Epidermal melanocyte (primary cell): ENCODE data around the gene SKOR1.

Experiments
- DNase-seq: peaks from one replicate; pipeline ENCODE4 v3.0.0; 2011; ENCODE audit warnings: low spot score; ENCODE audit not compliant: insufficient read length

Gene SKOR1

DNA sequence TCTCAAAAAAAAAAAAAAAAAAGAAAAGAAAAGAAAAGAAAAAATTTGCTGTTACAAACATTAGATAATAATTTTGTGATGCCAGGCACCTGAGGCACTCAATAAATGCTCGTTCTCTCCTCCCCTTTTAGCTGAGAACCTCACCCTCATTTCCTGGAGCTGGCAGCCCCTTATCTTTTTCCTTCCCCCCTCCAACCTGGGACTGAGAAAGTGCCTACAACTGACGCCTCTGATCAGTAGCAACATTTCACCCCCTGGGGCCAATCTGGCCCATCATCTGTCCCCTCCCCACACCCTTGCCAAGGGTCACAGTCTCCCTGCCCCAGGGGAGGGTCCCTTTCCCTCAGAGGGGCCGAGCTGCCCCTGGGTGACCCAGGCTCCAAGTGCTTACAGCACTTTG, 27.1 kb downstream of the SKOR1 start:
- DNase-seq: no peak

DNA sequence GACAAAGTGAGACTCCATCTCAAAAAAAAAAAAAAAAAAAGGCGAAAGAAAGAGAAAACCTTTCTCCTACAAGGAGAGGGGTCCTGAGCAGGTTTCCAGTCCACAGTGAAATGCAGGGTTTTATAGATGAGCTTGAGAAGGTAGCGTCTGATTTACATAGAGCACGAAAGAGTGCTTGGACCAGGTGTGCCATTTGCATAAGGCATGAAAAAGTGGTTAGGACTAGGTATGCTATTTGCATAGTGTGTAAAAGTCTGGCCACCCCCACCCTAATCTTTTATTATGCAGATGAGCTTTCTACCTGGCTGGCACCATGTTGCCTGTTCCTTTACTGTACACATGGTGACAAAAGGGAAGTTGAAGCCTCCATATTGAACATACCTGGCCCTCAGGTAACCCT, 28.1 kb downstream of the SKOR1 start:
- no peak for DNase-seq

DNA sequence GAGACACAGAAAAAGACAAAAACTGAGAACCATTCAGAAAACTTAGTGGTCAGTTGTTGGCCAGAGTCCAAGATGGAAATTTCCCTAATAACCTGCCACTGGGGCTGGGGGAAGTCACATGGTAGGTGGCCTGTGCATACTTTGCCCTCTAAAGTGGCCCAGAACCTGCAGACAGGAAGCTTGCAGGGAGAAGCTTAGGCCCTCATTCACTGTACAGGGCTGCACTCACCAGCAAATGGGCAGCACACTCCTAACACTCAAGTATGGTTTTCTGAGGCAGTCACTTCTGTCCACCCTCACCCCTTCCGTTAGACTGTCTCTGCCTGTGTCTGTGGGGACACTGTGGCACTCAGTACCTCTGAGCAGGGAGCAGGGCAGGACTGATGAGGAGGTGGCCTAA, 29.0 kb downstream of the SKOR1 start:
- DNase-seq: no peak

DNA sequence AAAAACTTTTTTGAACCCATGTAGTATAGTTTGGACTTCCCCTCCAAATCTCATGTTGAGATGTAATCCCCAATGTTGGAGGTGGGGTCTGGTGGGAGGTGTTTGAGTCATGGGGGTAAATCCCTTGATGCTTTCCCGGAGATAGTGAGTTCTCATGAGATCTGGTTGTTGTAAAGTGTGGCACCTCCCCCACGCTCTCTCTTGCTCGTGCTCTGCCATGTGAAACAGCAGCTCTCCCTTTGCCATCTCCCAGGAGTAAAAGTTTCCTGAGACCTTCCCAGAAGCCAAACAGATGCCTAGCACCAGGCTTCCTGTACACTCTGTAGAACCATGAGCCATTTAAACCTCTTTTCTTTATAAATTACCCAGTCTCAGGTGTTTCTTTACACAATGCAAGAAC, 30.5 kb downstream of the SKOR1 start:
- no peak for DNase-seq

DNA sequence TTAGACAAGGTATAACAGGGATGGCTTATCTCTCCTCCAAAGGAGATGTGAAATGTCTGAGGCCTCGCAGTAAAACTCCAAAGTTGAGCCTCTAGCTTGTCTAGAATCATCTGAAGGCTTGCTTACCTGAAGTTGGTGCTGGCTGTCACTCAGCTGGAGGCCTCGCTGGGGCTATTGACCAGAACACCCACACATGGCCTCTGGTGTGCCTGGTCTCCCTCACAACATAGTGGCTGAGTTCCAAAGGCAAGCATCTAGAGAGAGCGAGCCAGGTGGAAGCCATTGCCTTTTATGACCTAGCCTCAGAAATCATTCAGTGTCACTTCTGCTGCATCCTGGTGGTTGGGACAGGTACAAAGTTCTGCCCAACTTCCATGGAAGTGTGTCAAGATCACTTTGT, 31.9 kb downstream of the SKOR1 start:
- DNase-seq: no peak

DNA sequence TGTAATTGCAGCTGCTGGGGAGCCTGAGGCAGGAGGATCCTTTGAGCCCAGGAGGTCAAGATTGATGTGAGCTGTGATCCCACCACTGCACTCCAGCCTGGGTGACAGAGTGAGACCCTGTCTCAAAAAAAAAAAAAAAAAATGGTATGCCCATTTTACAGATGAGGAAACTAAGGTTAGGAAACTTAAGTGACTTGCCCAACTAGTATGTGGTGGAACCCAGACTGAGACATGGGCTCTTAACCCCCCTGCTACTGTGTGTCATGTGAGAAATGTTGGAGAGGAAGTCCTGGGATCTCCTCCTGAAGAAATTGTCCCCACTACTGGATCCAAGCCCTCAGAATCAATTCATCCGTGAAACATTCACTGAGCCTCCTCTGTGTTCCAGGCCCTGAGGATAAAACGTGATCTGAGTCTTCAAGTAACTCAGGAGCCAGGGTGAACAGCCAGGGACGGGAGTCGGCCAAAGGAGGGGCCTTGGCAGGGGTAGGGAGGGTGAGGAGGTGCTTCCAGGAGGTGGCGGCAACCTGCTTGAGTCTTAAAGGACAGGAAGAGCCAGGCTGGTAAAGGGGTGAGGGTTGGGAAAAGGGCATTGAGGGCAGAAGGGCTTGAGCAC, 34.1 kb downstream of the SKOR1 start:
- no peak for DNase-seq

DNA sequence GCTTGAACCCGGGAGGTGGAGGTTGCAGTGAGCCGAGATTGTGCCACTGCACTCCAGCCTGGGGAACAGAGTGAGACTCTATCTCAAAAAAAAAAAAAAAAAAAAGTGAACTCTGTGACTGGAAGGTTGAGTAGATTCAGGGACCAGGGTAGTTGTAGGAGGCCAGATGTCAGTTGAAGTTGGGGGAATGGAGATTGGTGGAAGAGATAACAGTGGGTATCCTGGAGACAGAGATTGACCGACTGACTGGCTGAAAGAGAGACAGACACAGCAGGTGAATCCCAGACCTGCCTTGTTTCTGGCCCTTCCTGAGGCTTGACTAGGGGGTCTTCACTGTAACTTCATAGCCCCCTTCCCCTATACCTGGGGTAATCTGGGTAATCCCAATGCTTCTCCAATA, 36.7 kb downstream of the SKOR1 start:
- DNase-seq: no peak

DNA sequence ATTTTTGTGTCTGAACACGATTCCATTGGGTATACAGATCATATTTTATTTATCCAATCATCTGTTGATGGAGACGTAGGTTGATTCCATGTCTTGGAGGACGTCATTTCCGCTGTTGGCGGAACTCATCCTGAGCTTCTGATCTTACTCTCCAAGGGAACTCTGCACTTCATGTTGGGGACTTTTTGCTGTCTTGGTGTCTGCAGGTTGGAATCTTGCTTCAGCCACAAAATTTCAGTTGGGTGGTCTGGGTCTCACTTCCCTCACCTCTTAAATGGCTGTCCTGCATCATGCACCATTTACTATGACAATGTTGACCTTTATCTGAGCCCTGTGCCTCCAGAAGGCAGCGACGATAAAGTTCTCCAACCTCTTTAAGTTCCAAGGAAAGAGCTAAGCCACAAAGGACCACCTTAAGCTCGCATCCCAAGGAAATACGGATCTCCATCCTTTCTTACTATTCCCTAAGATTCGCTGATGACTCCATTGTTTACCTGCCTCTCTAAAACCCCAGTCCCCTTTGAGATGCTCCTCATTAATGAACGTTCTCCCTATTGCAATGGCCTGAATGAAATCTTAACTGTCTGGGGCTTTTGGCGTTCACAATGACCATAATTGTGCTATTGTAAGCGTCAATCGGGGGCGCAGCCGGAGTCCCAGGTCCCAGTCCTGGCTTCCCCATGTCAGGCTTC, 37.6 kb downstream of the SKOR1 start:
- DNase-seq: no peak

DNA sequence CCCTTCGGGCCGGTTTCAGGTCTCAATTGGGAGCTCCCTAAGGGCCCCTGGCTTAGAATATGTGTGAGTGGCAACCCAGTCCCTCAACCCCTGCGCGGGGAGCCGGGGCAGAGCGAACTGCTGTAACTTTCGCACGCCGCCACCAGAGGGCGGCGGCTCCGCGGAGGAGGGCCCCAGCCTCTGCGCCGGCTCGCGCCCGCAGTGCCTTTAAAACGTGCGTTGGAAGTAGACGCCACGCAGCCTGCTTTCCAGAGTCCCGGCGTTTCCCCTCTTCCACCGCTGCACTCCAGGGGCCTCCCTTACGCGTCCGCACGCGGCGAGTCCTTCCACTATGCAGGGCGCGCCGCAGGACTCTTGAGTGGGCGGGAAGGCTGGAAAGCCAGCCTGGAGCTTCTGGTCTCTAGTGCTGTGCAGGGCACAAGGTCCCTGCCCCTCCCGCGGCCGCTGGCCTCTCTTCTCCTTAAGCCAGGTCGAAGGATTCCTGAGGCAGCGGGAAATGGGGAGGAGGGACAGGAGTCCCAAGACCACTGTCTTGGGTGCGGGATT, 38.2 kb downstream of the SKOR1 start:
- no peak for DNase-seq

DNA sequence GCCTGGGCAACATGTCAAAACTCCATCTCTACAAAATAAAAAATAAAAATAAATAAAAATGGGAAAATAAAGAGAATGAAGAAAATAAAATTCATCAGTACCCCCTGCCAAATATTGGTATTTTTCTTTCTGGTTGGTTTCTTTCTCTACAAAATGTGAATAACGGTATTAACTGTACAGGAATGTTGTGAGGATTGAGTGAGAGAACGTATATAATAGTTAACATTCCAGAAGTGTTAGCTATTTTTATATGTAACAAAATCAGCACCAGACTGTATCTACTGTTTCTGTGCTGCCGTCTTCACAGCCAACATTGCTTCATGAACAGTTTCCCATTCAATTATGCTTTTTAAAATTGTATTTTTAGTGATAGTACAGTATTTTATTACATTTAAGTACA, 40.0 kb downstream of the SKOR1 start:
- DNase-seq: no peak

DNA sequence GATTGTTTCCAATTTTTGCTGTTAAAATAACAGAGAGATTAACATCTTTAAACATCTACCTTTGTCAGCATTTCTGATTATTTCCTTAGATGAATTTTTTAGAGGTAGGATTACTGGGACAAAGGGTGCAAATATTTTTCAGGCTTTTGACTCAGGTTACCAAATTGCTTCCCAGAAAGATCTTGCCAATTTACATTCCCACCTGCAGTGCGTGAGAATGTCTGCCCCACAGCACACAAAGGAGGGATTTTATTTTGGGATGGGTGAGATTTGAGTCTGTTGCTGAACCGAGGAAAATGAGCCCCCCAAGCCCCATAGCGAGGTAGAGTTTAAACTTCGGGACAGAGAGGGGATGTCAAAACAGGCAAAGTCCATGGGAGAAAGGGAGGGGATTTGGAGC, 40.5 kb downstream of the SKOR1 start:
- DNase-seq: no peak

DNA sequence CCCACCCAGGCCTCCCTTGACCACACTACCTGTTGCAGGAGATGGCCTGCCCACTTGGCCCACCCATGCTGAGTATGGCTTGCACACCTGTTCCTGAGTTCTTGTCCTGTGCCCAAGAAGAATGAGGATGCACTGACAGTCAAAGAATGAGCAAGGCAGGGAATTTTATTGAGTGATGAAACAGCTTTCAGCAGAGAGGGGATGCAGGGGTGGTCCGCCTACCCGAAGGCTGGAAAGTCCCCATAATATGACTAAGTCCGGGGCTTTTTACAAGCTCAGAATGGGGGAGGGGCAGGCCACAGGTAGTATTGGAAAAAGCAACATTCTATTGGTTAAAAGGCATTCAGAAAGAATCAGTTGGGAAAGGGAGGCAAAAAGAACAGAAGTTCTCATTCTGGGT, 44.4 kb downstream of the SKOR1 start:
- no peak for DNase-seq

DNA sequence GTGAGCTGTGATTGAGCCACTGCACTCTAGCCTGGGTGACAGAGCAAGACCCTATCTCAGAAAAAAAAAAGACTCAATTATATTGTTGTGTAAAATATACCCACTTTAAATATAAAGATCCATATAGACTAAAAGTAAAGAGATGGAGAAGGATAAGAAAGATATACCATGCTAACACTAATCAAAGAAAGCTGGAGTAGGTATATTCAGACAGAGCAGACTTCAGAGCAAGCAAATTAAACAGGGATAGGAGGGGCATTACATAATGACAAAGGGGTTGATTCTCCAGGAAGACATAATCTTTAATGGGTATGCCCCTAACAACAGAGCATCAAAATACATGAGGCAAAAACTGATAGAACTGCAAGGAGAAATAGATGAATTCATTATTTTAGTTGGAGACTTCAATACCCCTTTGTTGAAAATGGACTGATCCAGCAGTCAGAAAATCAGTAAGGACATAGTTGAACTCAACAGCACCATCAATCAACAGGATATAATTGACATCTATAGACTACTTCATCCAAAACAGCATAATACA, 45.6 kb downstream of the SKOR1 start:
- DNase-seq: no peak

DNA sequence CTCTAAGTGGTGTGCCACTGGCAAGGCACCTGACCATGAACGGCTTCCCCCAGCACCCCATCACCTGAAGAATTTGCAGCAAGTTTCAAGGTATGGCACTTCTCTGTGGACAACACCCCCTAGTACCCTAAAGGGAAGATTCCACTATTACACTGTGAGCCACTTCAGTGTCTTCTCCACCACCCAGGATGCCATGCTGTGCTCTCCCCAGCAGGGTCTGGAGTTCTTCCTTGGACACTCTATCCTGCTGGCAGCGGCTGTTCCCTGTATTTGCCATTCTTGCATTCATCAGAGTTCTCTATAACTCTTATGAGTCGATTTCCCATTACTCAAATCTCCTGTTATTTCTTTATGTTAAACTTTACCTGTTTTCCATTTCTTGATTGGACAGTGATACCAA, 48.5 kb downstream of the SKOR1 start:
- DNase-seq: no peak

DNA sequence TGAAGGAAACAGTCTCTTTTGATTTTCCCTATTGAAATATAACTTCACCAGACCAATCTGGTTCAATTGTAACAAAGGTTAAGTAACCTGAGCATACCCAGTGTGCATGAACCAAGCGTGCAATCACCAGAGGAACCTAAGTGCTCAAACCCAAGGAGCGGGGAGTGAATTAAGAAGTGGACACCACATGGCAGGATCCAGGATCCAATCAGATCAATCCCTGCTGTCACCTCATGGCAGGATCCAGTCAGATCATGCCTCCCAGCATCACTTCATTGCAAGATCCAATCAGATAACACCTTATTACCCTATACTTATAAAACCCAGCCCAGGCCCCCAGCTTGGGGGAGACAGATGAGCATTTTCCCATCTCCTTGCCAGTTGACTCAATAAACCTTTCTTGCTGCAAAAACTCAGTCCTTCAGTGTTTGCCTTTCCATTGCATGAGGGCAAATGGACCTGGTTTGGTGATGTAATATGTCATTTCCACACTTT, 53.5 kb downstream of the SKOR1 start:
- DNase-seq: no peak

DNA sequence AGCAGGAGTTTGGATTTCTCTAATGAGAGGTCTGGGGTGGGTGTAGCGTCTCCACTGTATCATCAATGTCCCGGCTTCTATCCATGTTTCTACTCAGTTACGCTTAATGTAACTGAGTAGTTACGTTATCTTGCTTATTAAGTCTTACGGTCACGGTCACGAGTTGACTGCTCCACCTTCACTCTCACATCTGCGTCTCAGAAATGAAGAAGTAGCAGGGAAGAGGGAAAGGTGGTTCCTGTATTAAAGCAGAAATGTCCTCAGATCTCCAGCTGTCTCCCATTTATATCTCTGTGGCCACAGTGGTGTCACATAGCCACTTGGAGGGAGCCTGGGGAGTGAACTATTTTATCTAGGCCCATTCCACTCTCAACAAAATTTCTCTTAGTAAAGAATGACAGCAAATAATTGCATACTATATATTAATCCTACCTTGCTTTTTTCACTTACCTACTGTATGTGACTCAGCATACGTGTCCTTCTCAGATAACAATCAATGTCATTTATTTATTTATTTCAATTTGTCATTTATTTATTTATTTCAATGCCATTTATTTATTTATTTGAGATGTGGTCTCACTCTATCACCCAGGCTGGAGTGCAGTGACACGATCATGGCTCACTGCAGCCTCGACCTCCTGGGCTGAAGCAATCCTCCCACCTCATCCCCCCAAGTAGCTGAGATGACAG, 54.3 kb downstream of the SKOR1 start:
- DNase-seq: no peak

DNA sequence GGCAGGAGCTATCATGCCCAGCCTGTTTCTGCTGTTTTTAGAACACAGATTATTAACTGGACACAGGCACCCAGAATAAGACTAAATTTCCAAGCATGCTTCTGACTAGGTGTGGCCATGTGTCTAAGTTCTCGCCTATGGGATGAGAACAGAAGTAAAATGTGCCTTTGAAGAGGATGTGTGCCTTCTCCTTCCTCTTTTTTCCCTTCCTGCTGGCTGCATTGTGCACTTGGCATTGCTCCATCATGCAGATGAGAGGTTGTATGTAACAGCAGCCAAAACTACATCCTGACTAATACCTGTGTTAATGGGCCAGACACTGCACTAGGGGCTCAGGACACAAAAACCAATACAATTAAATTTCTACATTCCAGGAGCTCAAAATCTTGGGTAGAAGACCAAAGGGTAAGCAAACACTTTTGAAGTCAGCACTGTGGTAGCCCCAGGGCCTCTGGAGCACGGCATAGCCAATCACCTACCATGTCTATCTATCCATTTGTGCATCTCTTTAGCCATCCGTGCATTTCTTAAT, 55.4 kb downstream of the SKOR1 start:
- no peak for DNase-seq

DNA sequence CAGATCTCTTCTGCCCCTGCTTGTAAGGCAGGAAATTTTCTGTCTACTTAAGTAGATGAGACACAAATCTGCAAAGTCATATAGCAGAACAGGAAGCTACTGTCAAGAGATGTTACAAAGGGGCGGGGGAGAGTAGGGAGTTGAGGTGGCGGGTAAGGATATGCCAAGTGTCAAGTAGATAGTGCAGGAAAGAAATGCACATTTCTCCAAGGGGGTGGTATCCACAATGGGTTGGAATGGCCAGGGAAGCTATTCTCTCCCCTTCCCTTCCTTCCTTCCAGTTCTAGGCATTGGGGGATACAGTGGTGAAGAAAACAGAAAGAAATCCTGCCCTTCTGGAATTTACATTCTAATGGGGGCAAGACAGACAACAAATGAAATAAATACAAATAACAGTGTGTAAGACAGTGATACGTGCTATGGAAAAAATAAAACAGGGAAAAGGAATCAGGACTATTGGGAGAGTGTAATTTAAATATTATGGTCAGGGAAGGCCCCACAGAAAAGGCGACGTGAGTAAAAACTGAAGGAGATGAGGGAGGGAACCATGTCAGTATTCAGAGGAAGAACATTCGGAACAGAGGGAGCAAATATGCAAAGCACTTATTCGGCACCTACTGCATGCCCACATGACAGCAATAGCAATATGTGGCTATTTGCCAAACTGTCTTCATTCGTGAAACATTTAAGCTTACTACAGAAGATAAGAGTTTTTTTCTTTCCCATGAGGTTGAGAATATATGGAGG, 57.4 kb downstream of the SKOR1 start:
- DNase-seq: no peak

DNA sequence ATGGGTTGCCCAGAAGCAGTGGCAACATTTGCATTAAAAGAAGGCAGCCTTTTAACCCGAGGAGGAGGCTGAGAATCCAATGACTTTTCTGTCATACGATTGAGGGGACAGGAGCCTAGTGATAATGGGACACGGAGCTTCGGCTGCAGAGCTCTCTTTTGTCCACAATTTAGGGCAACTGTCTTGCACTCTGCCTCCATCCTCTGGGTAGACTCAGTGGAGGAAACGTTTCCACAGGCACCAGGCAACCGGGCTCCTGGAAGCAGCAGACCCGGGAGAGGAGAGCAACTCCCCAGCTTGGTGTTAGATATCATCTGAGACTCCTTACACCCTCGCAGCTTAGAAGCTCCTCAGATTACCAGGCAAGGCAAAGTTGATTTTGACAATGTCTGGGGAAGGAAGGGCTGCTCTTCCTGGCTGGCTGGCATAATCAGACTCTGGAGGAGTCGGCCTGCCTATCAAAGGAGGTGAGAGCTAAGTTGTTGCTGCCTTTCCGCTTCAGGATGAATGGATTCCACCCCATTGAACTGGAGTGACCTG, 58.0 kb downstream of the SKOR1 start:
- no peak for DNase-seq

DNA sequence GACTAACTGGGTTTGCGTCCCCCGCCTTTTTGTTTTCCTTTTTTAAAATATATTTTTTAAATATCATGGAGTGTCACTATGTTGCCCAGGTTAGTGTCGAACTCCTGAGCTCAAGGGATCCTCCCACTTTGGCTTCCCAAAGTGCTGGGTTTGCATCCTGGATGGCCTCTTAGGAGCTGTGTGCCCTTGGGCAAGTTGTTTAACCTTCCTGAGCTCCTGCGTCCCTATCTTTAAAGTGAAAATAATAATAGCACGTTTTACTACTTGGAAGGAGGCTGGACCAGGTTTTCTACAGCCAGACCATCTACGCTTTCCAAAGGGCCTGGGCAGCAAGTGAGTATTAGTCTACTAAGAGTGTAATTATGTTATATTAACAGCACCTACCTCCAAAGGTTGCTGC, 58.7 kb downstream of the SKOR1 start:
- DNase-seq: no peak
